NOMO-1 (cell line): ENCODE data around the gene UGT1A10.

Experiments
- DNase-seq, 2 experiments: peaks; one replicate each; lab custom pipeline; 2025; ENCODE audit not compliant: unreplicated experiment in 2 of 2; lab: John Stamatoyannopoulos, UW

Gene UGT1A10

GRCh38 chr2:233818639-233819621, 182.7 kb downstream of the UGT1A10 start:
- DNase-seq = no peak

DNA sequence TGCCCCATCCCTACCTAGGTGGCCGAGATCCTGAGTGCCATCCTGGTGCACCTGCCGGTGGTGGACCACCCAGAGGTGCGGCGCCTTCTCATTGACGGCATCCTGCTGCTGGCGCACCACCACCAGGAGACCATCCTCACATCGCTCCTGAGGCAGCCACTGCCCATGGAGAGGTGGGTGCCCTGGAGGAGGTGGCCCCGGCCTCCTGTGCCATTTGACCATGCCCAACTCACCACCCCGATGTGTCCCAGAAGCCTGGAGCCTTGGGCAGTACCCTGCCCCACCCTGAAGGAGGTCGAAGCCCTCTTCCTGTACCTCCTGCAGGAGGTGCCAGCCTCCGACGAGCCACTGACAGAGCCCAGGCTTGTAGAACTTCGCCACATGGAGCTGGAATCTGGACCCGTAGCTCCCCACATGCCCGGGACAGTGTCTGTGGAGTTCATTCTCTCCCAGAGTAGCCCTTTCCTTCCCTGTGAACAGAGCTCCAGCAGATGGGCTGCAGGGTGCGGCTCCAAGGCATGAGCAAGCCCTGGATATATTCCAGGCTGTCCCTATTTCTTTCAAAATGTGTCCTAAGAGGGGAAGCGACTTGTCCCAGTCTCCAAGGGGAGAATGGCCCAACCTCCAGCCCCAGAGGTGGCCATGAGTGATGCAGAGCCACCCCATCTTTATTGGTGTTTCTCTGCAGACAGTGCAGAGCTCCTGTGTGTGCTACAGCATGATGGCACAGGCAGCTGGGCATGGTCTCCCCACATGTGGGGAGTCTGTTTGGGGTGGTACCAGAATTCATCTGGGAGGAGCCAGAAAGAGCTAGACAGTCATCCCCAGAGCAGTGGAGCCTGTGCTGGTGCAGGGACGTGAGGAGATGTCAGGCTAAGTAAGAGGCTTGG, 183.9 kb downstream of the UGT1A10 start:
- DNase-seq = no peak

DNA sequence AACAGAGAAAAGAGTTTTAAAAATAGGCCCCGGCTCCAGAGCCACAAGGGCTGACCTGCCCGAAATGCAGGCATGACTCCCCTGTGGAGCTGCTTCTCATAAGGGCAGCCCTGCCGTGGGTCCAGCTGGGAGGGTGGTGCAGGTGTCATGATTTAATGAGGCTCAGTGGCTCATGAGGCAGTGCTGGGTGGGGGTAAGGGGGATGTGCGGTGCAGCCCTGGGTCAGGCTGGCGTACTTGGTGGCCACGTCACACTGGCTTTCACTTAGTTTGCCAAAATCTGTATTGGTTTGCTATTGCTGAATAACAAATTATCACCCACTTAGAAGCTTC, 184.5 kb downstream of the UGT1A10 start:
- DNase-seq = no peak

DNA sequence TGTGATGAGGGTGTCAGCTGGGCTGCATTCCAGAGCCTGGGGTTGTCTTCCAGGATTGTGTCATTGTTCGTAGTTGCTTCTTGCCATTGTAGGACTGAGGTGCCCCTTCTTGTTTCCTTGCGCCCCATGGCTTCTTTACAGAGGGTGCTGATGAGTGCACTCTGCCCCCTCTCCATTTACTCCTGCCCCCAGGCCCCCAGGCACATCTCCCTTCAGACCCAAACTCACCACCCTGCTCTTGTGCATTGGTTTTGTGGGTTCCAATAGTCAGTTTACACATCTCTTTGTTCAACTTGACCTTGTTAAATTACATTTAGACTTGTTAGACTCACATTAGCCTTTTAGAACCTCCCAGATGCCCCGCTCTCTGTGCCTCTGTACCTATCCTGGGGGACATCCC, 184.9 kb downstream of the UGT1A10 start:
- DNase-seq = no peak

GRCh38 chr2:233821709-233822100, 185.5 kb downstream of the UGT1A10 start:
- no peak for DNase-seq

- no peak for DNase-seq
These were observed 186.0 kb downstream of the UGT1A10 start for GRCh38 chr2:233822101-233822771.
